HG03139 (cell line): Measurements from ENCODE around the gene SRSF12.
"Not testable (repeated sequence)": the region's sequence is repeated elsewhere in the genome, so short reads cannot be mapped to it uniquely, and the experiment has no call there.

Experiments used
- ATAC-seq: cut with Tn5 transposase; IDR thresholded peaks from one replicate; pipeline ENCODE4 v1.9.1; 2021; ENCODE audit not compliant: unreplicated experiment

Gene SRSF12

DNA sequence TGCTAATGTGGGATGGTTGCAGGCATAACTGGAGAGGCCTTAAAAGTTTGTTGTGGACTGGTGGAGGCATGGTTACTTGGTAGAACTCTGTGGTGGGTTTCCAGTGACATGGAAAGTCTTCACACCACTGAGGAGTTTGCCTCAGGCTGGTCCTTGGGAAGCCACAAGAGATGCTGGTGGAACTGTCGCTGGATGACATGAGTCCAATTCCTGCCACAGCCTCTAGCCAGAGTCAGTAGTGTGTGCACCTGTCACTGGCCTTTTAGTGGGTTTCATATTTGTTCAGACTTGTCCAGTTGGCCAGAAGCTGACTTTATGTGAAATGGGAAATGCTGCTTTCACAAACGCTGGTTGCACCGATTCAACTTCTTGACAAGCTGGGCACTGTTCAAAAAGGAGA is 13.7 kb upstream of the SRSF12 start:
- ATAC-seq, result no peak

DNA sequence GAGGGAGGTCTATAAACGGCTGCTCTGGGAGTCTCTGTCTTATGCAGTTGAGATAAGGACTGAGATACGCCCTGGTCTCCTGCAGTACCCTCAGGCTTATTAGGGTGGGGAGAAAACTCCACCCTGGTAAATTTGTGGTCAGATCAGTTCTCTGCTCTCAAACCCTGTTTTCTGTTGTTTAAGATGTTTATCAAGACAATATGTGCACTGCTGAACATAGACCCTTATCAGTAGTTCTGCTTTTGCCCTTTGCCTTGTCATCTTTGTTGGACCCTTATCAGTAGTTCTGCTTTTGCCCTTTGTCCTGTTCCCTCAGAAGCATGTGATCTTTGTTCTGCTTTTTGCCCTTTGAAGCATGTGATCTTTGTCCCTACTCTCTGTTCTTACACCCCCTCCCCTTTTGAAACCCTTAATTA is 10.4 kb upstream of the SRSF12 start:
- not testable (repeated sequence) for ATAC-seq

DNA sequence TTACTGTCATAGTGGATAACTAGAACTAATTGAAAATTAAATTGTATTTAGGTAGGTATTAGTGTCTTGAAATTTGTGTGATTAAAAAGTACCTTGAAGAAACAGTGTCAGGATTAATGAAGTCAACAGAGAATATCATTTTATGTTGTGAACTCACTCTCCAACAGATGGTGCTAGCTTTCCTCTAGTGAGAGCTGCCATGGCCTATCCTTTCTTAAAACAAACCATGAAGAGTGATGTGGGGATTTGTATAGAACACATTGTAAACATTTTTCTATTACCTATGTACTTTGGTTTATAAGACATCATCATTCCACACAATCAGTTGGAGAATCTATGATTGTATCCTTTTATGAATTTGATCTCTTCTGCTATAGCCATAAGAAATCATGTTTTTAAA is 4.8 kb upstream of the SRSF12 start:
- ATAC-seq, result no peak

DNA sequence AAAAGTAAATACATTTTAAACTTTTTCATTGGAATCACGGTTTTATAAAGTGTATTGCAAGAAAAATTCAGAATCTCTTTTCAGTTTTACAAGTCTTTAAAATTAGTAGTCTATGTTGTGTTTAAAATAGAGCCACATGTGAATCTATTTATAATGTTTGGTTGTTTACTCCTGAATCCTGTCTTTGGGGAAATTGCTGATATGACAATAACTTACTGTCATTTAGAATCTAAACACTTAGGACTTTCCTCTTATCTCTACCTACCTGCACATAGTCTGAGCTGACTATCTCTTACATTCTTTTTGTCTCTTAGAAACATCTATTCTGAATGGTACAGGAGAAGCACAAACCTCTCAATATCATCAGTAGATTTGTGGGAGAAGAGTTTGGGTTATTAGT is 4.1 kb upstream of the SRSF12 start:
- ATAC-seq, result no peak

DNA sequence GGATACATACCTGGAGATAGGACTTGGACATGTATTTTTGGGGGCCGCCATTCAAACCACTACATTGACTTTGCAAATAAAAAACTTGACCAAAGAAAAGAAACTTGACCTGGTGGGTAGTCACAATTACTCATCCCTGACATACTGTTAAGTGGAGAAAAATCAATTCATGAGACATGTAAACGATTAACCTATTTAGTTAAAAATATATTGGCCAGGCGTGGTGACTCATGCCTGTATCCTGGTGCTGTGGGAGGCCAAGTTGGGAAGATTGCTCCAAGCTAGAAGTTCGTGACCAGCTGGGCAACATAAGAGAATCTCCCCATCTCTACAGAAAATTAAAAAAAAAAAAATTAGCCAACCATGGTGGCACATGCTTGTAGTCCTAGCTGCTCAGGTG is 2.5 kb upstream of the SRSF12 start:
- no peak for ATAC-seq

DNA sequence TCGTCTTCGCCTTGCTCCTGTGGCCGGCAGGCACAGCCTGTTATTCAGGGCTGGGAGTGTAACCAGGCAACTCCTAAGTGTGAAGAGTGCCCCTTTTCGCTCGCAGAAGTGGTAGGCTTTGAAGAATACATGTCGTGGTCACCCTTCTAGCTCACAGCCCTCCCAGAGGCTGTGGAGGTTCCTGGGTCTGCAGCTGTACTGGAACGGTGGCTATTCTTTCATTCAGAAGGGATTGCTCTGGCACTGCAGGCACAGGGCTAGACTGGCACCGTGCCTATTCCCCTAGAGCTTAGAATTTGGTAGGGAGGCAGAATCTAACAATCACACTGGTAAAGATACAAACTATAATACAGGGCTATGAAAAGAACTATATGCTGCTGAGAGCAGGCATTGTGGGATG is 1.1 kb upstream of the SRSF12 start:
- no peak for ATAC-seq

DNA sequence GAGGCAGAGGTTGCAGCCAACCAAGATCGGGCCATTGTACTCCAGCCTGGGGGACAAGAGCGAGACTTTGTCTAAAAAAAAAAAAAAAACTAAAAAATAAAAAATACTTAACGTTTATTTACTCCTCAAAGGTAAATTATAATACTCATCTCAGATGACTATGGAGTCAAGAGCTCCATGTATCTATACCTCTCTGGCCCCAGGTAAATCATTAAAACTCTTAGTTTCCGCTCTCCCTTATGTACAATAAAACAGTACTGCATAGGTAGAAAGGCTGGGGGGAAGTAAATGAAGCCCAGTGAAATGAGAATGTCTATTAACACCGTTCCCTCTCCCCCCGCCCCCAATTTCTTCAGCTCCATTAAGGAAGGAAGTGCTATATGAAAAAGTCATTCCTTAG is 1.2 kb downstream of the SRSF12 start:
- no peak for ATAC-seq

DNA sequence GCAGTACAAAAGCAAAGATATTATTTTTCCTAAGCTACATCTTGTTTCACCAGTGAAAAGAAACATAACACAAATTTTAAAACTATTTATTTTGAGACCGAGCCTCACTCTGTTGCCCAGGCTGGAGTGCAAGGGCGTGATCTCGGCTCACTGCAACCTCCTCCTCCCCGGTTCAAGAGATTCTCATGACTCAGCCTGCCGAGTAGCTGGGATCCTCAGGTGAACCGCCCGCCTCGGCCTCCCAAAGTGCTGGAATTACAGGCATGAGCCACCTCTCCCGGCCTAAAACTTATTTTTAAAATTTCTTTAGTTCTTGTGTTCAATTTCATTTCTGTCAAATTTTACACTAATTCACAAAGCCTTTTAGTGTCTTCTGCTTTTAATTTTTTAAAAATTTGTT is 5.9 kb downstream of the SRSF12 start:
- ATAC-seq, result no peak

DNA sequence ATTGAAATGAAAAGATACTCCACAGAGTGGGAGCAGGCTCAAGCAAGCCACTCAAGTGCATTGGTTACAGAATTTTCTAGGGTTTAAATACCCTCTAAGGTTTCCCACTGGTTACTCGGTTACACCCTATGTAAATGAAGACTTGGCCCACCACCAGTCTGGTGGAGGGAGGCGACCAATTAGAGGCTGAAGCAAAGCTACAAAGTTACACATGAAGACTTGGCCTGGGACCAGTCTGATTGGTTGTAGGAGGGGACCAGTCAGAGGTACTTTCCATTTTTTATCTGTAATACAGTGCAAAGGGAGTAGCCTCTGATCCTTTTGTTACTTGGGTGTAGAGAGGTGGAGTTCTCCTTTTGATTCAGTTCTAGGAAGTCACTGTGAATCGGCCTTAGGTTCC is 7.6 kb downstream of the SRSF12 start:
- ATAC-seq, result no peak

DNA sequence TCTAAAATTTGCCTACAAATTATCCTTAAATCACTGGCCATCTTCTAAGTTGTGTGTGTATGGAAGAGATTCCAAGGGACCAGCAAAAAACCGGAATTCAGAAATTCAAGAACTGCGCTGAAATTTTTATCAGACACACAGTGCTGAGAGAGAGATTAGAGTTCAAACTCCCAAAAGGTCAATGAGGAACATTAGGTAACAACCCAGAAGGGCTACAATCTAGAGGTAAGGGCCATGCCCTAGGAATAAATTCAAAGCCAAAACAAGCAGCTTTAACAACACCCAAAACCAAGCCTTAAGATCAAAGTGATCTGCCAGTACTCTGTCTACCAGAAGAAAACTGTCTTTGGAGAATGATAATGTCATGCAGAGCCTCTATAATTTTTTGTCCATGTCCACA is 17.8 kb downstream of the SRSF12 start:
- ATAC-seq, result no peak

DNA sequence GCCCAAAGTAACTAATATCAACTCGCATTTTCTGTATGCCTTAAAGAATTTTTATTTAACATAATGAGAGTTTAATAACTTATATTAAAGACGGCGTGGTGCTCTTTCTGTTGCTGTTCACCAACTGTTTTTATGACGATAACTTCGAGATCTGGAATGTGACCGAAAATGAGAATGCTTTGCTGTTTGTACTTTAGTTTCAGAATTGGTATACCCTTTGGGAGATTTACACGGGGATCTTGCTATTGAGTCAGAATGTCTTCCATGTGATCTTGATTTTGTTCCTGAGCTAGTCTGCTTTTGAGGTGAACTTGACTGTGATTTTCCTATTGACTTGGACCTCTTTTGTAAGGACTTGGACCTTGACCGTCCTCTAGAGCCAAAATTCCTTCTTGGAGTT is 19.4 kb downstream of the SRSF12 start:
- ATAC-seq, result no peak

DNA sequence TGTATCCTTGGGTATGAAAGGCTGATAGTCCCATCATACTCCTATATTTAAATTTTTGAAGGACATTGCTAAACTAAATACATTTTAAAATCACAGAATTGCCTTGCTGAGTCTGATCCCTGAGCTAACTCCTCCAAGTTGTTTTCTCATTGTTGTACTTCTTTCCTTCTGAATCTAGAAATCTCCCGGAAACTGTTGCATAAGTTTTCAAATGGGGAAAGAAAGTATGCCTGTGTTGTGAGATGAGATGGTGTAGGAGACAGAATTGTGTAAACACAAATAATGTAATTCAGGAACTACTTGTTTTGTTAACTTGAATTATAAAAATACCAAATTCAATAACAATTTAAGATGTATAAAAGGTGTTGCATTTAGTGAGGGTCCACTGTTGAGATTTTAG is 30.0 kb downstream of the SRSF12 start:
- no peak for ATAC-seq

DNA sequence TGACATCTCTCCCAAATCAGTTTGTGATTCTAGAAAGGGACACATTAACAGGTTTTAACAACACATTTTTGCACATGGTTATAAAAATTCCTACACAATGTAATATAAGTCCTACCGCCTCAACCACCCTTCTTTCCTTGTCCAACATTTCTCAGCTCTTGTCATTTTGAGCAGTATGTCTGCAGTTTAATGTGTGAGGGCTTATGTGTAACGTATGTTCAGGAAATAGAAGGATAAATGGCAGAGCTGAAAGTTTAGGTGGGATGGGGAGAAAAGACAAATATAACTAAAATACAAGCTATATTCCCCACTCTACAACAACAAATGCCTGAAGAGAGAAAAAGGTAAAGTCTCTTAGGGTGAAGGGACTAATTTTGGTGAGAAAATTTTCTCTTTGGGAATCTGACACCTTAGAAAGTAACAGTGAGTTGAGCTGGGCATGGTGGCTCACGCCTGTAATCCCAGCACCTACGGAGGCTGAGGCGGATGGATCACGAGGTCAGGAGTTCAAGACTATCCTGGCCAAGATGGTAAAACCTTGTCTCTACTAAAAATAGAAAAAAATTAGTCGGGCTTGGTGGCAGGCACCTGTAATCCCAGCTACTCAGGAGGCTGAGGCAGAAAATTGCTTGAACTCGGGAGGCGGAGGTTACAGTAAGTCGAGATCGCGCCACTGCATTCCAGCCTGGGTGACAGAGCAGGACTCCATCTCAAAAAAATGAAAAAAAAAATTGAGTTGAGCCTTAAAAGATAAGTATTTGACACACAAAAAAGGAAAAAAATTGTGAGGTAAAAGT is 32.3 kb downstream of the SRSF12 start:
- ATAC-seq, result no peak

DNA sequence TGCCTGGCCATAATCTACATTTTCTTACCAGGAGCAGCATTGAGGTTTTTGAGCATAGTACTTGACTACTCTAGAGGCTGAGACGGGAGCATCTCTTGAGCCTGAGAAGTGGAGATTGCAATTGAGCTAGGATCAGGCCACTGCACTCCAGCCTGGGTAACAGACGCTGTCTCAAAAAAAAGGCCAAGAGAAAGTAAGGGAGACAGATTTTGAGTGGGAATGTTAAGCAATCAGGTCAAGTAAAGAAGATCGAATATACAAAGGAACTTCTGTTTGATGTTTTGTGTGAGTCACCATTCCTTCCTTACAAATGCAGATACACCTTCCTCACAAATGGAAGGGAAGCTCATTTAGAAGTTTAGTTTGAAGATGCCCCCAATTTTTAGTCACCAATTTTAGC is 32.9 kb downstream of the SRSF12 start:
- ATAC-seq, result no peak

DNA sequence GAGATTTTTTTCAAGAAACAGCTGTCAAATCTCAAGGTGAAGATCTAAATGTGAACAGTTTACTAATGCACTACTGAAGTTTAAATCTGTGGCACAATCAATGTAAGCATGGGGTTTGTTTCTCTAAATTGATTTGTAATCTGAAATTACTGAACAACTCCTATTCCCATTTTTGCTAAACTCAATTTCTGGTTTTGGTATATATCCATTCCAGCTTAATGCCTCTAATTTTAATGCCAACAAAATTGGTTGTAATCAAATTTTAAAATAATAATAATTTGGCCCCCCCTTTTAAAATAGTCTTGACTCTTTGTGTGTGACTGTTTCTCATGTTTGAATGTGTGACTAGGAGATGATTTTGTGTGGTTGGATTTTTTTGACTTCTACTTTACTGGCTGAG is 33.3 kb downstream of the SRSF12 start:
- no peak for ATAC-seq

DNA sequence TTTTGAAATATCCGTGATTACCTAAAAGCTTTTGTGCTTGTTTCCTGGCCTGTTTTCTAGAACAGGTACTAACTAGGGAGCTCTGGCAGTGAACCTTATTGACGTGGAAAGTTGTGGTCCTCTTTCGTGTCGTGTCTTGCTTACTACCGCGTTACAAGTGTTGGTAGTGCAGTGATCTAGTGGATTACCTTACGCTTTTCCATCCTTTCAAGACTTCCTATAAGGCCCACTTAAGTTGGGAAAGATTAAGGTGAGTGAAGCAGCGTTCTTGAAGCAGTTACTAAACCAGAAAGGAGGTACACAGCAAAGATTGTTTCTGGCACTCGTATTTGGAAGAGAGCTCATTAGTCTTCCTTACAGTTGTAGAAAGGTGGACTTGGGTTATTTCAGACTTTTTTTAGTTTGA is 35.4 kb downstream of the SRSF12 start:
- ATAC-seq, result no peak

DNA sequence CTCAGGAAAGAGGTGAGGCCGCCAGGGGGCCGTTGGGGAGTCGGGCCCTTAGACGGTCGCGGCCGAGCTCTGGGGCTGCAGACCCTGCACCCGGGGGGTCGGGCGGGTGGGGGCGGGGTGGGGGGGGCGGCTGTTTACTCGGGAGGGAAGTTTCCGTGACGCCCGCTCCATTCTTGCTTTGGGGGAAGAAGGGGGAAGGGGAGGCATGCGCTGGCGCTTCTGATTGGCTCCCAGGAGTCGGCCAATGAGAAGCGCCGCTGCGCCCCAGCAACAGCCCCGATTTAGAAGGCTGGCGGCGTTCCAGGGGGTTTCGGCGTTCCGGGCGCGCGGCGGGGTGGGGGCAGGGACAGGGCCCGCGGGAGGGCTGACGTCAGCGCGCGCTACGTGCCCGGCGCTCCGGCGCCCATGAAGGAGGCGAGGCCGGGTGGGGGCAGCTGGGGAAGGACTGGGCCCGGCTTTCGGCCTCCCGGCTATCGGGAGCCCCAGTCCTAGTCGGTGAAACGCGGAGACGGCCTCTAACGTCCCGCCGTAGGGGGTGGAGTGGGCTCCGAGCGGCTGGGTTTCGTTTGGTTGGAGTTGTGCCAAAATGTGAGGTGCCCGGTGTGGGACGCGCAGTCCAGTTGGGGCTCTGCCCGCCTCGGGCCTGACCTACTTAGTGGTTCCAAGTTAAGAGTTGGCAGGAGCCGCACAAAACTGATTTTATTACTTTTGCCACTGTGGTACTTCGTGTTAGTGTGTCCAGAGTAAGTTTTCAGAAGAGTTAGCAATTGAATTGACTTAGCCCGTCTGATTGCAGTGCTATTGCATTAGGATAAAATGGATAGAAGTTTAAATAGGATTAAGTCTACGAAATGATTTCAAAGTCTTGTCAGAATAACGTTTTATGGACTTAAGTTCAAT is 36.2 kb downstream of the SRSF12 start:
- ATAC-seq, result peak; percentile 48

DNA sequence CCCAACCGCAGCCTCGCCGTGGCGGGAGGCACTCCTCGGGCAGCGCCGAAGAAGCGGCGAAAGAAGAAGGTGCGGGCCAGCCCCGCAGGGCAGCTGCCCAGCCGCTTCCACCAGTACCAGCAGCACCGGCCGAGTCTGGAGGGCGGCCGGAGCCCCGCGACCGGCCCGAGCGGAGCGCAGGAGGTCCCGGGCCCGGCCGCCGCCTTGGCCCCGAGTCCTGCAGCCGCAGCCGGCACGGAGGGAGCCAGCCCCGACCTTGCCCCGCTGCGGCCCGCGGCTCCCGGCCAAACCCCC is 36.8 kb downstream of the SRSF12 start:
- ATAC-seq, result peak; percentile 13

DNA sequence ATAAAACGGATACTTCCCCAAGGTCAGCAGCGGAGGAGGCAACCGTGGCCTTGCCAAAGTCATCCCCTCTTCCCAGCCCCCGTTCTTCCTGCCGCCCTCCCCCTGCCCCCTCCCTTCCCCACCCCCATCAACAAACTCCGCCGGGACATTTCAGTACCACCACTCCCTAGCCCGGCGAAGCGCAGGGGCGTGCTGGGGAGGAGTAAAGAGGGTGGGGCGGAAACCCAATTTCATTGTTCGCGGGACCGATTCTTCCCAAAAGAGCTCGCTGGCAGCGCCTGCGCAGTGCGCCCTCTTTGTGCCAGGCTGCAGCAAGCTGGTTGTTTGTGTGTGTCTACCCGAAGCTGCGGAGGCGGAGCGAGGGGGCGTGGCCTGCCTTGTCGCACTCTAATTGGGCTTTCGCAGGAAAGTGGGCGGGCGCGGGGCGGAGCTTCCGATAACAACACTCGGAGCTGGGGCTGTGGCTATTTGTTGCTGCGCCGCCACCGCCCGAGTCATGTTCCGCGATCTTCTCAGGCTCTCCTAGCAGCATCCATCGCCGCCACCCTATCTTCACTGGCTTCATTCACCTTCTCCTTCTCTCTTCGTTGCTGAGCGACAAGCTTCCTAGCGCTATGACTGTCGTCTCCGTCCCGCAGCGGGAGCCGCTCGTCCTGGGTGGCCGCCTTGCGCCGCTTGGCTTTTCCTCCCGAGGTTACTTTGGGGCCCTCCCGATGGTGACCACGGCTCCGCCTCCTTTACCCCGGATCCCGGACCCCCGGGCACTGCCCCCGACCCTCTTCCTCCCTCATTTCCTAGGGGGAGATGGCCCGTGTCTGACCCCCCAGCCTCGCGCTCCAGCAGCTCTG is 37.4 kb downstream of the SRSF12 start, which contains the start of gene PNRC1:
Gene PNRC1, plus strand, starts transcription at position 471 of the 848 bp plus-strand sequence. Its CDS starts 144 bp downstream, at position 615.
- peak; percentile 68 for ATAC-seq

DNA sequence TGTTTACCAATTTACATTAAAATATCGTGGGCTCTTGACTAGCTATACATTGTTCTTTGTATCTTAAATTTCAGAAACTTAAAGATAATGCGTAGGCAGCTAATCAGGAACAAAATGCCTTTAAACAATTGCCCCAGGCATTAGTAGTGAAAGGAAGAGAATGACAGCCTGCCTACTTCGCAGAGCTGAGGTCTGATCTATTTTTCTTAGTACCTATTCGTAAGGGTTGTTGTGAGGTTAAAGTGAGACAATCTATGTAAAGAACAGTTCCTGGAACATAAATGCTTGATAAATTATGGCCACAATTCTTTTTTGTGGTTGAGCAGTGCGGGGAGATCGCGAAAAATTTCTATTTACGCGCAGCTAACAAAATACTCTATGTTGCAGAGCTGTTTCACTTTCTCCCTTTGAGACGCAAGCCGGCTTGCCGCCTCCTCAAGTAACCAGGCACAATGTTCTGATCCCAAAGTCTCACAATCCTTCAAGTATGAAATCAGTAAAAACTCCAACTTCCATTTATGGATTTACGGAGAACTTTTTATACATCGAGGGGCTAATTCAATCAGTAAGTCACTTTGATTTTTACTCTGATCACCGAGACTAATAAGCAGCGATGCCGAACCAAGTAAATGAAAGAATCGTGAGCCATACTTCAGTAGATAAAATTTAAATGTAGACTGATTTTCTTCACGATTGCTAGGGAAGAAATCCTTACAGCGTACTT is 38.2 kb downstream of the SRSF12 start:
- ATAC-seq, result no peak

DNA sequence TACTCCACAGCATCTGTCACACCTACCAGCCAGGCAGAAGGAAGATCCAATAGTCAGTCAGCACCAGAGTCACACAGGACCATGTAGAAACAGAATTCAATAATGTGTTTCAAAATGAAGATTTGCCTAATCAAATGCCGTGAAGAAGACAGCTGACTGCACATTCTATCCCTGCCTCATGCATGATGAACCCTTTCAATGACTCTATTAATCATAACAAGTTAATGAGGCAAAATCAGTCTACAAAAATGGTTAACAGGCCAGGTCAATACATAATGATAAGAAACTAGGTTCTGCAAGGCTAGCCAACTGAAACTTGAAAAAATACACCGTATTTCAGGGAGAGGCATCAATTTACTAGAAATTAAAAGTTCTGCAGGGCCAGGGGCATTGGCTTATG is 44.0 kb downstream of the SRSF12 start:
- ATAC-seq, result no peak
